ENCODE measurements around the gene NRCAM. TPM values are rescaled to one million over a fixed set of nuclear protein-coding genes. Genes with fewer than 3 reads are reported as not detected.

Gene NRCAM
- total RNA-seq, 6 experiments from 2014 or later: 0.27 to 0.51 (median 0.40) TPM

GRCh38 chr7:108253275-108254044 lies 202.8 kb downstream of the NRCAM start:
- TF ChIP-seq, protein P1, sequence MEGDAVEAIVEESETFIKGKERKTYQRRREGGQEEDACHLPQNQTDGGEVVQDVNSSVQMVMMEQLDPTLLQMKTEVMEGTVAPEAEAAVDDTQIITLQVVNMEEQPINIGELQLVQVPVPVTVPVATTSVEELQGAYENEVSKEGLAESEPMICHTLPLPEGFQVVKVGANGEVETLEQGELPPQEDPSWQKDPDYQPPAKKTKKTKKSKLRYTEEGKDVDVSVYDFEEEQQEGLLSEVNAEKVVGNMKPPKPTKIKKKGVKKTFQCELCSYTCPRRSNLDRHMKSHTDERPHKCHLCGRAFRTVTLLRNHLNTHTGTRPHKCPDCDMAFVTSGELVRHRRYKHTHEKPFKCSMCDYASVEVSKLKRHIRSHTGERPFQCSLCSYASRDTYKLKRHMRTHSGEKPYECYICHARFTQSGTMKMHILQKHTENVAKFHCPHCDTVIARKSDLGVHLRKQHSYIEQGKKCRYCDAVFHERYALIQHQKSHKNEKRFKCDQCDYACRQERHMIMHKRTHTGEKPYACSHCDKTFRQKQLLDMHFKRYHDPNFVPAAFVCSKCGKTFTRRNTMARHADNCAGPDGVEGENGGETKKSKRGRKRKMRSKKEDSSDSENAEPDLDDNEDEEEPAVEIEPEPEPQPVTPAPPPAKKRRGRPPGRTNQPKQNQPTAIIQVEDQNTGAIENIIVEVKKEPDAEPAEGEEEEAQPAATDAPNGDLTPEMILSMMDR (IDR thresholded peaks at IDR 0.05): no peak
- H3K9me3 Mint-ChIP-seq: no peaks in the 10 kb centered on the region
- H3K36me3 Mint-ChIP-seq (ENCODE audit: low read depth): no peaks in the 10 kb centered on the region
- H3K27ac Mint-ChIP-seq: no peak overlapping the region
- peaks cover 25% of the 10 kb centered on the region for H3K4me1 Mint-ChIP-seq (ENCODE audit: low read depth)
- H3K27me3 Mint-ChIP-seq (ENCODE audit: insufficient read depth): peaks cover 3% of the 10 kb centered on the region; the same call in 1 of the 2 replicates
- no peak overlapping the region for H3K4me3 Mint-ChIP-seq
- DNase-seq: no peak

DNA sequence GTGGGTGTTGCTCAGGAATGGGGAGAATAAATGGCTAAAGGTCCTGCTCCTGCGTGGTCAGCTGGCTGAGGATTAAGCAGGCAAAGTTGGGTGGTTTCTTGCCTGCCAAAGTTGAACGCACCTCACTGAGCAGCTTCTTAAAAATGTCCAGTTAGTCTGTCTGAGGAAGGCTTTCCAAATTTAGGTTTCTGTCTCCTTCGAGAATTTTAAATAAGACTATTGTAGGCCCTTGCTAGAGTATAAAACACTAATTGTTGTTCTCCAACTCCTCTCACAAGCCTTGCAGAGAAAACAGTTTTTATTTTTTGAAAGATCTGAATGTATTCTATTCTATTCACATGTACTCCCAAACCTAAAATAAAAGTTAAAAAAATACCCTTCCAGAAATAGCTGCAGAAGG lies 204.1 kb downstream of the NRCAM start:
- H3K27me3 Mint-ChIP-seq (ENCODE audit: insufficient read depth): peaks cover 2% of the 10 kb centered on the region; the same call in 1 of the 2 replicates
- no peaks in the 10 kb centered on the region for H3K36me3 Mint-ChIP-seq (ENCODE audit: low read depth)
- H3K27ac Mint-ChIP-seq: no peak overlapping the region
- TF ChIP-seq, protein P1 (IDR thresholded peaks at IDR 0.05): no peak
- no peak for DNase-seq
- H3K4me3 Mint-ChIP-seq: no peak overlapping the region
- no peaks in the 10 kb centered on the region for H3K9me3 Mint-ChIP-seq
- H3K4me1 Mint-ChIP-seq (ENCODE audit: low read depth): peaks cover 38% of the 10 kb centered on the region

DNA sequence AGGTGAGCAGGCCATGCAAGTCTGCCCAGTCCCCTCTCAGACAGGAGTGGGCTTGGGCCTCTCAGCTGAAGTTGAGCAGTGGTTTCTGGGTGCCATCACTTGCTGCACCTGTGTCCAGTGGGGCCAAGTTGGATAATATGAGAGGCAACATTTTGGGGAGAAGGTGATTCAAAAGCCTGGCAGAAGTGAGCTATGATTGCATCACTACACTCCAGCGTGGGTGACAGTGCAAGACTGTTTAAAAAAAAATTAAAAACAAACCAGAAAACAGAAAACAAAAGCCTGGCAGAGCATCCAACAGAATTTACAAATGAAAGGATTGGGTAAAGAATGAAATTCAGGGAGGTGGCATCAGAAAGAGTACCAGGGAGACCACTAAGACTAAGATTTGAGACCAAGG lies 204.5 kb downstream of the NRCAM start:
- Mint-ChIP-seq H3K4me1 (ENCODE audit: low read depth) (peaks cover 43% of the 10 kb centered on the region), H3K27me3 (ENCODE audit: insufficient read depth) (peaks cover 2% of the 10 kb centered on the region; the same call in 1 of the 2 replicates), H3K27ac (no peak overlapping the region), H3K9me3 (no peaks in the 10 kb centered on the region), H3K36me3 (ENCODE audit: low read depth) (no peaks in the 10 kb centered on the region), H3K4me3 (no peak overlapping the region)
- TF ChIP-seq, protein P1 (IDR thresholded peaks at IDR 0.05): no peak
- DNase-seq: no peak

- no peak overlapping the region for H3K27ac Mint-ChIP-seq
- H3K4me1 Mint-ChIP-seq (ENCODE audit: low read depth): peaks cover 64% of the 10 kb centered on the region
- no peak overlapping the region for H3K4me3 Mint-ChIP-seq
- peaks cover 2% of the 10 kb centered on the region; the same call in 1 of the 2 replicates for H3K27me3 Mint-ChIP-seq (ENCODE audit: insufficient read depth)
- no peaks in the 10 kb centered on the region for H3K9me3 Mint-ChIP-seq
- no peaks in the 10 kb centered on the region for H3K36me3 Mint-ChIP-seq (ENCODE audit: low read depth)
- no peak for DNase-seq
- TF ChIP-seq, protein P1 (IDR thresholded peaks at IDR 0.05): no peak
Measured at GRCh38 chr7:108249453-108249852, 206.8 kb downstream of the NRCAM start.

DNA sequence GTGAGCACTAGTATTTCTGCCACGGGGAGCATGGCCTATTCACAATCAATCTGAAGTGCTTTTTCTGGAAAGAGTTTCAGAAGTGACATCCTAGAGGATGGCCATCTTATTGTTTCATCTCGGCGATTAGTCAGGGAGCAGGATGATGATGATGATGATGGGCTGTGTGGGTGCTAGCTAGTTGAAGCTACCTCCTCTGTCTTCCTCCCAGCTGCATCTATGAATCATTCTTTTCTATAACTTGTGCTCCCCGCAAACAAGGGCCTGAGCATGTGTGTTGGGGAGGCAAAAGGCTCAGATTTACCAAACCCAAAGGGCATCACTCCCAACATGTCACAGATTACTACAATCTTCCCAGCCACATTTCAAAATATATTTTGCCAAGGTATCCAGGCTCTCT lies 207.4 kb downstream of the NRCAM start:
- no peaks in the 10 kb centered on the region for H3K36me3 Mint-ChIP-seq (ENCODE audit: low read depth)
- H3K4me1 Mint-ChIP-seq (ENCODE audit: low read depth): peaks cover 70% of the 10 kb centered on the region
- peak overlapping the region; percentile 7 for H3K27ac Mint-ChIP-seq
- peaks cover 2% of the 10 kb centered on the region; the same call in 1 of the 2 replicates for H3K27me3 Mint-ChIP-seq (ENCODE audit: insufficient read depth)
- TF ChIP-seq, protein P1 (IDR thresholded peaks at IDR 0.05): no peak
- no peak for DNase-seq
- no peaks in the 10 kb centered on the region for H3K9me3 Mint-ChIP-seq
- H3K4me3 Mint-ChIP-seq: no peak overlapping the region
